Caki2 (cell line): ENCODE data around the gene PLTP. TPM values are rescaled to one million over a fixed set of nuclear protein-coding genes. Genes with fewer than 3 reads are reported as not detected.
"Not testable (repeated sequence)": the region's sequence is repeated elsewhere in the genome, so short reads cannot be mapped to it uniquely, and the experiment has no call there.

Source experiments
- DNase-seq: peaks from one replicate; pipeline ENCODE4 v3.0.0-alpha.2; 2015; ENCODE audit warnings: low read depth
- in situ Hi-C: cut with HindIII; loops from 2 replicates; pipeline ENCODE4 v1.10.0; 2016; ENCODE audit warnings: low sequenced_read_pairs, low pct_unique_long_range_greater_than_20kb, mixed read lengths
- total RNA-seq: library from RNA; depleted of rRNA; stranded (reverse); fragments of >200 nt; shearing (Covaris generic); gene quantifications from 2 replicates; pipeline ENCODE4 v1.2.3, GENCODE V29; 2014; ENCODE audit warnings: low replicate concordance

PLTP gene
- total RNA-seq, 1 experiment from 2014 or later, result 9.1 TPM

DNA sequence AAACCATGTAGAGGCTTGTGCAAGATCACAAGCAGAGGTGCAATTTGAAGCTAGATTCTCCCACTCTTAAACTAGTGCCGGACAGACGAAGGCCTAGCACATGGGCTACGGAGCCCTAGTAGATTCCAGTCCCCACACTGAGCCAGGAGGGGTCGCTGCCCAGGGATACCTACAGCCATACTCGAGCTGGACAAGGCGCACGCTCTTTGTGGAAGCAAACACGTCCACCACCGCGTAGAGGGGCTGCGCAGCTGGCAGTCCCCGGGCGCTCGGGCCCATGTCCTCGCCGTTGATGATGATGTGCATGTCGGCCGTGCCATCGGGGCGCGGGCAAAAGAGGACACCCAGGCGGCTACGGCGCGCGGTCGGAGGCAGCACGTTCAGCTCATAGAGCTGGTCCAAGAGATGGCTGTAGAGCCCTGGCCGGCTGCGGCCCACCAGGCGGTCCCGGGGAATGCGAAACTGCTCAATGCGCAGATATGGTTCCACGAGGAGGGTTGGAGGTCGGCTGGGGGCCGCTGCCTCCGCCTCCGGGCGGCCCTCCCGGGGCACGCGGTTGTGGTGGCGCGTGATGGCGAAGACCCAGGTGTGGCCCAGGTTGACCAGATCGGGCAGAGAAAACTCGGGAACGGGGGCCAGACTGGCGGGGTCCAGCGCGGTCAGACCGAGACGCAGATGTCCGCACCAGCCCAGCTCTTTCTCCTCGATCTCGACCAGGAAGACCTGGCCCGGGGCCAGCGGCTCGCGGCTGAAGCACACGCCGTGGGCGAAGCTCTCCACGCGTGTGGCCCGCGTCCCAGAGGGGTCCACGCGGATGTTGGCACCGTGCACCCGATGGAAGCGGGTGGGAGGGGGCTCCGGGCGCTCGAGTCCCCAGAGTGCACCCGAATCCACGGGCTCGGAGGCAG, 21.6 kb downstream of the PLTP start:
- DNase-seq, result no peak
- in situ Hi-C loops, result no loop called here

DNA sequence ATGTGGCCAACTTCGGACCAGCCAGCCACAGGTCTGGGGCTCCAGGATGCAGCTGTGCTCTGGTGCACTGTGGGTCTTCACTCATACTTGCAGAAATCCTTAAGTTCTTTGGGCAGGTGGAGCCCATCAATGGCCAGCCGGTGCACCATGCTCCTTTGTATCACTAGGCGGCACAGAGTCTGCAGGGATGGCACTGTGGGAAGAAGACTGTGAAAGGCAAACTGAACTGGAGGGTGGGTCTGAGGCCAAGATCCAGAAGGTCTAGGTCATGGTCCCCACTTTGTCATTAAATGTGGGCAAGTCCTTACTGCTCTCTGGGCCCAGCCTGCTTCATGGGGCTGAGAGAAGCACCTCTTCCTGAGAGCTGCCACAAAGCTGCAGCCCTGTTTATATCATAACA, 23.3 kb downstream of the PLTP start:
- no peak for DNase-seq
- in situ Hi-C loops, result no loop called here

DNA sequence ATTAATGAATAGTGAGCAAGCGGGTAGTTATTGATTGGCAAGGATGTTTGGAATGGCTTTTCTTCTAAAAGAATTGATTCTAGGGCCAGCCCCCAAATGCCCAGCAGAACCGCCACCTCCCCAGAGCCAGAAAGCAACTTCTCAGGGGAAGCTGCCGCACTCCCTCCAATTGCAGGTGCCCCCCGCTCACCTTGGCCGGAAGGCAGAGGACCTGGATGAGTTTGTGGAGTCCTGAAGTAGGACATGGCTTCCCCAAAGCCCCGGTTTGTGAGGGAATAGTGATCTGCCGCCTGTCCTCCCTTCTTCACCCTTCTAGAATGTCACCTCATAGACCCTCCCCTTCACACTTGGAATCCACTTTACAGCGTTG, 24.6 kb downstream of the PLTP start, which contains the start of gene SPATA25:
Gene SPATA25, minus strand, starts transcription at position 277 of the 370 bp plus-strand sequence. Its CDS starts 32 bp downstream, at position 245.
- DNase-seq, result no peak
- in situ Hi-C loops, result no loop called here

DNA sequence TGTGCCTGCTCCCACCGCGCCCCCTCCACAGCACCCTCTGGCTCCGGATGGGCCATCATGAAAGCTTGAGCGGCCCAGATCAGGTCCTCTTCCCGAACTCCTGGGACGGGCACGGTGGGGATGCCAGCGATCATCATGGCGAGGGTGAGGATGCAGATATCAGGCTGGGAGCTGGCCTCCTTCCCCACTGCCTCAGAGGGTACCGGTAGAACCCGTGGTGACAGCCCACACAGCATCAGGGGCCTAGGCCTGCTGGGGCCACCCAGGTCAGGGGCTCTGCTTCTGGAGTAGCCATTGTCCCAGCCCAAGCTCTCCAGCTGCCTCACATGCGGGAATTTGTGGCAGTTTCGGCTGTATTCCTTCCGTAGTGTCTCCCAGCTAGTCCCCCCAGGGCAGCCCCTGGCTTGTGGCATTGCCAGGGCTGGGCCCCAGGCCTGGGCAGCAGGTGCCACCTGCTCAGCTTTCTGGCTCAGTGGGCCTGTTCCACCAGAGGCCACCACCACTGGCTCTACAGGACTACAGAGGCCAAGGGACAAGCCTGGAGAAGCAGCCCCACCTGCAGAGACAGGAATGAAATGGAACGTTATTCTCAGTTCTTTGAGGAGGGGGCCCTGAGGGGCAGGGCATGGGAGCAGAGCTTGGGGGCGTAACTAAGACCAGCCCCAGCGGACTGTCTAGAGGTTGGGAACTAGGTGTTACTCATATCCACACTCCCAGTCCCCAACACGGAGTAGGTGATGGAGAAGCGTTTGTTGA, 25.2 kb downstream of the PLTP start:
- DNase-seq, result no peak
- in situ Hi-C loops, result no loop called here

DNA sequence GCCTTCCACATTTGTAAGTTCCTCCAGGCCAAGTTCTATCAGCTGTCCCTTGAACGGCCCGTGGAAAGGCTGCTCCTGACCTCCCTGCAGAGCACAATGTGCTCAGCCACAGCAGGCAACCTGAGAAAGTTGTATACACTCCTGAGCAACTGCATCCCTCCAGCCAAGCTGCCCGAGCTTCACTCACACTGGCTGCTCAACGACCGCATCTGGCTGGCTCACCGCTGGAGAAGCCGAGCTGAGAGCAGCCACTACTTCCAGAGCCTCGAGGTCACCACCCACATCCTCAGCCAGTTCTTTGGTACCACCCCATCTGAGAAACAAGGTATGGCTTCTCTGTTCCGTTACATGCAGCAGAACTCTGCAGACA, 28.9 kb downstream of the PLTP start:
- in situ Hi-C loops, result no loop called here
- no peak for DNase-seq

DNA sequence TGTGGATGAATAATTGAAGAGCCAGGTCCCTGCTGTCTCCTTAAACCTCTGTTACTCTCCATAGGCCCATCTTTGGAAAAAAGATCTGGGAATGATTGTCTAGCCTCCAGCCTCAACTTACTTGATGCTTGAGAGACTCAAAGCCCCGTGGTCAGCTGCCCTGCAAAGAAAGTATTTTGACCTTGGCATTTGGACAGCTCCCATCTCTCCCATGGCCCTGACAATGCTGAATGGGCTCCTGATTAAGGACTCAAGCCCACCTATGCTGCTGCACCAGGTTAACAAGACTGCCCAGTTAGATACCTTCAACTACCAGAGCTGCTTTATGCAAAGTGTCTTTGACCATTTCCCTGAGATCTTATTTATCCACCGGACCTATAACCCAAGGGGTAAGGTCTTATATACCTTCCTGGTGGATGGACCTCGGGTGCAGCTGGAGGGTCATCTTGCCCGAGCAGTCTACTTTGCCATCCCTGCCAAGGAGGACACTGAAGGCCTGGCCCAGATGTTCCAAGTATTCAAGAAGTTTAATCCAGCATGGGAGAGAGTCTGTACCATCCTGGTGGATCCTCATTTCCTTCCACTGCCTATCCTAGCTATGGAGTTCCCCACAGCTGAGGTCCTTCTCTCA, 29.4 kb downstream of the PLTP start:
- DNase-seq, result no peak
- in situ Hi-C loops, result no loop called here

DNA sequence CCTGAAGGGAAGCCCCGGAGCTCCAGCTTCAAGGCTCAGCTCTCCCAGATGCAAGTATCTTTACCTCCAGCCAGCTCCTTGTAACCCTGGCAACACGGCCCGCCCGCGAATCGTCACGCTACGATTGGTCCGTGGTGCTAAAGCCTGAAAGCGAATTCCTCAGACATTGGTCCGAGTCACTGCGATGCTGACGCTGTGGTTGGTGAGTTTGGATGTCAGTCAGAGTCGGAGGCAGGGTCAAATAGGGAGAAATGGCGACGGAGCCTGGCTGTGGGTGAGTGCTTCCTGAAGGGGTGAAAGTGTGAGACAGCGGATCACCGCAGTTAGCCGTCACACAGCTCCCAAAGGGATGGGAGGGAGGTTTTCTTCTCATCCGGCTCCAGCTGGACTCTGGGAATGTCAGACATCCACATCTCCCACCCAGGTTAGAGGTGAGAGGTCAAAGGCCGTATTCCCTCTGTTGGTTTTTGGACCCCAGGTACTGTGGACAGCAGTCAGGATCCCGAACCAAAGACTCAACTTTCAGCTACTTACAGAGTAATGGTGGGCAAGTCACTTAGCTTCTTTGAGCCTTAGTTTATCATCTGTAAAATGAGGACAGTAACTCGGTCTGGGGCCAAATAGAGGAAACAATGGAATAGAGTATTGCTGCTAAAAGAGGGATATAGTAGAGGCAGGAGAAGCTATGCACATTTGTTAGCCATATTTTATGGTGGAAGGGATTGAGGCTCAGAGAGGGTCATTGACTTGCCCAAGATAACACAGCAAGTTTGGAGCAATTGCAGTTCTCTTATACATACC, 30.8 kb downstream of the PLTP start, which contains the start of gene ZSWIM1:
Gene ZSWIM1, plus strand, starts transcription at position 240 of the 801 bp plus-strand sequence. CDS start 1,366 bp downstream, outside the sequence.
- peak; percentile 99 for DNase-seq
- in situ Hi-C loops, result no loop called here

DNA sequence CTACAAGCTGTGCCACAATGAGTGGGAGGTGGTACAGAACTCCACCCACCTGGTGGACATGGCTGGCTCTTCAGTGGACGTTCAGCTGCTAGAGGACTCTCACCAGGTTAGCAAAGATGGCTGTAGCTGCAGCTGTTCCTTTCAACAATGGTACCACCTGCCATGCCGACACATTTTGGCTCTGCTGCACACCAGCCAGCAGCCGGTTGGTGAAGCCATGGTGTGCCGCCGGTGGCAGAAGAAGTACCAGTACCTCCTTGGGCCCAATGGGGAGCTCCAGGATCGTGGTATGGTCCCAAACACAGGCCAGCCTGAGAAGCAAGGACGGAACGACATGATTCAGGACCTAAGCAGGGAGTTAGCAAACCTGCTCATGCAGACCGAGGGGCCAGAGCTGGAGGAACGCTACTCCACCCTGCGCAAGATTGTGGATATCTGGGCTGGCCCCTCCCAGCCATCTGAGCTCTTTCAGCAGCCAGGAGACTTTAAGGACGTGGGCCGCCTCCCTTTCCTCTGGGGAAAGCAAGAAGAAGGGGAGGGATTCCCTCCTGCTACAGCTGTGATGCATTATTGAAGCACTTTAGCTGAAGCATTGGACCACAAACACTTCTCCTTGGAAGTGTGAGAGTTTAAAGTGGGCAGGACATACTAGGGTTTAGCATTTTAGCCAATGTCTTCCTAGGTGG, 33.7 kb downstream of the PLTP start:
- in situ Hi-C loops, result no loop called here
- no peak for DNase-seq

DNA sequence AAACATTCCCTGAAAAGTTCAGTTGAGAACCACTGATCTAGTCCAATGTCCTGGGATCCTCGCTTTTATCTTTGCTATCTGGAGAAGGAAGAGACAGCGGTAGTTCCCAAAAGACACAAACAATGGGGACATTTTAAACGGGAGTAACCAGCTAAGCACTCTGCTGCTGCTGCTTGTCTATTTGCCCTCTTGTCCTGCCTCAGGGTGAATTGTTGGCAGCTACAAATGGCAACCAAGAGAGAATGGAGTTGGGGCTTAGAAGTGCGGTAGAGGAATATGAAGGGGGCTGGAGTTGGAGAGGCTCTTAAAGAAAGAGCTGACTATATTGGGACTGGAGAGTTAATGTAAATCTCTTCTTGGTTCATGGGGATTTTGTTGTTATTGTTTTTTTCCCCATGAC, 37.4 kb downstream of the PLTP start:
- in situ Hi-C loops, result no loop called here
- no peak for DNase-seq

DNA sequence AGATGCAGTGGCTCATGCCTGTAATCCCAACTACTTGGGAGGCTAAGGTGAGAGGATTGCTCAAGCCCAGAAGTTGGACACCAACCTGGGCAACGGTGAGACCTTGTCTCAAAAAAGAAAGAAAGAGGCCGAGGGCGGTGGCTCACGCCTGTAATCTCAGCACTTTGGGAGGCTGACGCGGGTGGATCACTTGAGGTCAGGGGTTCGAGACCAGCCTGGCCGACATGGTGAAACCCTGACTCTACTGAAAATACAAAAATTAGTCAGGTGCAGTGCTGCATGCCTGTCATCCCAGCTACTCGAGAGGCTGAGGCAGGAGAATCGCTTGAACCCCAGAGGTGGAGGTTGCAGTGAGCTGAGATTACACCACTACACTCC, 37.9 kb downstream of the PLTP start:
- in situ Hi-C loops, DNase-seq: not testable (repeated sequence)

DNA sequence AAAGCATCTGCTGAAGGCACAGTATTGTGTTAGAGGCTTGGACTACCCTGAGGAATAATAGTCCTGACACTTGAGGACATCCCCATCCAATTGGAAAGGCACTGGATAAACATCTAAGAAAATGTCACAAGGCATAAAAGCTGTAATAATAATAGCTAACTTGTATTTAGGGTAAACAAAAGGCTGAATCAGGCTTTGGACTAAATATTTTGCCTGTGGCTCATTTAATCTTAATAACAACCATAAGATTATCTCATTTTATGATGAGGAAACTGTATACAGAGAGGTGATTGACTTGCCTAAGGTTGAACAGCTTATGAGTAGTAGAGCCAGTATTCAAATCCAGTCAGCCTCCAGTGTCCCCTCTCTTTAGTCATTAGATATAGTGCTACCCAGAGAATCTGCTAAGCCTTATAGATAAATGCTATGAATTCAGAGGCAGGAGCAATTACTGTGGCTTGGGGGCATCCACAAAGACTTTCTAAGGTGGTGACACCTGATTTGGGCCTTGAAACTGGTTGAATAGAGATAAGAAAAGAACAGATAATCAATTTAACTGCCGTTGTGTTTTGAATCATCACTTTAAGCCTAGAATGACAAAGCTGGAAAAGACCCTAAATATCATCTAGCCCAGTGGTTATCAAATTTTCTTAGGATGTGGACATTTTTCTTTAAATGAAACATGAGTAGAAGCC, 38.4 kb downstream of the PLTP start:
- in situ Hi-C loops, result no loop called here

DNA sequence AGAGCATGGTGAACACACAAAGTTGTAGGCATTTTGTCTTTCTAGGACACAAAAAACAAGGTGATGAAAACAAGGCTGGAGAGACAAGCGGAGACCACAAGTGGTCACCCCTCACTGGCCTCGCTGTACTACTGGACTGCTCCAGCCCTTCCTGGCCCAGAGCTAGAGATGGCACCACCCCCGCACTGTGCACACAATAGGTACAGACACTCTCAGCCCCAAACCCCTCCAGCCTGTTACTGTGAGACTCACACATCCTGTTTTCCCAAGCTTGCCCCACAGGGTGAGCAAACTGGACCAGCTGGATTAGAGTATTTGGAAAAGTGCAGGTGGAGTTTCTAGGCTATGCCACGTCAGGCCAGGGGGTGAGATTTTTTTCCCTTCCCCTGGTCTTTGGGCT, 39.3 kb downstream of the PLTP start:
- in situ Hi-C loops, result no loop called here
- no peak for DNase-seq

More for the DNA sequence above, 38.4 kb downstream of the PLTP start:
- DNase-seq, result no peak

DNA sequence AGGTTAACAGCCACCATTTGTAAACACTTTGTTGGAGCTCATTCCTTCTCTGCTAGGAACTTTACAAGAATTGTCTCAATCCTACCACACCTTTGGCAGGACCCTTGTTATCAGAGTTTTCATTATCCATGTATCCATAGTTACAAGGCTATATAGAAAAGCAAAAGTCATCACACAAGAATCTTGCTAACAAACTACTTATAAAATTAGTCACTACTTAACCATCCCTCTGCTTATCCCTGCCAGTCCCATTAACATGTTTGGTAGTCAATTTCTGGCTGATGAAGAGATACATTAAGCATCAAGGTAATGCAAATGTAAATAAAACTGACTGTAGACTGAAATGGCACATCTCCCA, 44.2 kb downstream of the PLTP start:
- peak; percentile 36 for DNase-seq
- in situ Hi-C loops, result no loop called here

DNA sequence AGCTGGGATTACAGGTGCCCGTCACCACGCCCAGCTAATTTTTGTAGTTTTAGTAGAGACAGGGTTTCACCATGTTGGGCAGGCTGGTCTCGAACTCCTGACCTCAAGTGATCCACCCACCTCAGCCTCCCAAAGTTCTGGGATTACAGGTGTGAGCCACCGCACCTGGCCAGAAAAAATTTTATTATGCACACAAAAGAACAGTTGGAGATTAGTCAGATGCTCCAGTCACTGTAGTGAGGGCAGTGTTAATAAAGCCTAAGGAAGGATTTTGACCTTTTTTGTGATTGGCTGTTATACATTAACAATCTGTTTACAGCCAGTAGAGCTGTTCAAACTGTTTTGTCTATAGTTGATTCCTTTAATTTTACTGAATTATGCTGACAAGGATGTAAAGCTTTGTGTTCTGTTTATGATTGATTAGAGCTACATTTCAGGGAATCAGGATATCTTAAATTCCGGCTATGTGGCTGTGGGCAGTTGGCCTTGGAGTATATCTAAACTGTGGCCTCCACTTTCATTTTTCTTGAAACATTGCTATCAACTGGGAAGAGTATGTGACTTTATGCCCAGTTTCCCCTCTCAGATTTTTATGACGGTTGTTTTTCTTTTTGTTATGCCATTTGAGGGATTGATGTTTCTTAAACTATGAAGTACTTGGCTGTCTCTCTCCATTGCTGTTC, 44.7 kb downstream of the PLTP start:
- DNase-seq, result no peak
- in situ Hi-C loops, result no loop called here

DNA sequence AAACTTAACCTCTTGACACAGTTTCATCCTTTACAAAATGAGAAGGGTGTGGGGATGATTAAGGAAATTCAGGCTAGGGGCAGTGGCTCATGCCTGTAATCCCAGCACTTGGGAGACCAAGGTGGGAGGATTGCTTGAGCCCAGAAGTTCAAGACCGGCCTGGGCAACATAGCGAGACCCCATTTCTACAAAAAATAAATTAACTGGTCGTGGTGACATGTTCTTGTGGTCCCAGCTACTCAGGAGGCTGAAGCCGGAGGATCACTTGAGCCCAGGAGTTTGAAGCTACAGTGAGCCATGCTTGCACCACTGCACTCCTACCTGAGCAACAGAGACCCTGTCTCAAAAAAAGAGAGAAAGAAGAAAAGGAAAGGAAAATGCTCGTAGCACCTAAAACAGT, 45.5 kb downstream of the PLTP start:
- no peak for DNase-seq
- in situ Hi-C loops, result no loop called here

DNA sequence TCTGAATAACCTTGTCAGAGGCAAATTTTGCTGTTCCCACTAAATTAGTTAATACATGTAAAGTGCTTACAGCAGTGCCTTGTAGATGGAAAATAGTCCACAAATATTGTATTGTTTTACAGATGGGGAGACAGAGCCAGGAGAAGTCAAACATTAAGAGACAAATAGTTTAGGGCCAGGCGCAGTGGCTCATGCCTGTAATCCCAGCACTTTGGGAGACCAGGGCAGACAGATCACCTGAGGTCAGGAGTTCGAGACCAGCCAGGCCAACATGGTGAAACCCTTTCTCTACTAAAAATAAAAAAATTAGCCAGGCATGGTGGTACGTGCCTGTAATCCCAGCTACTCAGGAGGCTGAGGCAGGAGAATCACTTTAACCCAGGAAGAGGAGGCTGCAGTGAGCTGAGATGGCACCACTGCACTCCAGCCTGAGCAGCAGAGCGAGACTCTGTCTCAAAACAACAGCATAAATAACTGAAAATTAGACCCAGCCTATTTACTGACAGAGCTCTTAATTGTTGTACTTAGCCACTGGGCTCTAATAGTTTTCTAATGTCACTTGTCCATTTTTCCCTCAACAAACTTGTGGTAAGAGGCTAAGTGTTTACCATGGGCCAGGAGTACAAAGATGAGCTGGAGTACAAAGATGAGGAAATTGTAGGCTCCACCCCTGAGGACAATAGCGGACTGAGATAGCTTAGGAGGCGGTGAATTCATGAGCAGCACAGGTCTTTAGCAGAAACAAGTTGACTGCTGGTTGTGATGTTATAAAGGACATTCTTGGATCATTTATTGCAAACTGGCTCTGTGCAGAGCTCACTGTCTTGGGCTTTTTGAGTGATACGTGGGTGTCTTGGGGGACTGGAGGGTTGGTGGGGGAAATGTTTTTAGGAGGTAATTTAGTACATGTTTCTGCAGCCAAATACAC, 48.1 kb downstream of the PLTP start:
- DNase-seq, result no peak
- in situ Hi-C loops, result no loop called here
